Pulmonary artery endothelial cell (primary cell): ENCODE results near the gene RAB37. TPM values are rescaled to one million over a fixed set of nuclear protein-coding genes. Genes with fewer than 3 reads are reported as not detected.

Experiments
- DNase-seq: peaks from one replicate; pipeline ENCODE4 v3.0.0-alpha.2; 2011; ENCODE audit warnings: low read depth, low spot score
- total RNA-seq: library from RNA; depleted of rRNA; stranded (reverse); fragments of >200 nt; gene quantifications from 2 replicates; pipeline ENCODE4 v1.2.3, GENCODE V29; 2014

Gene RAB37
- total RNA-seq, 1 donor from 2014 or later: 0.53 TPM

- no peak for DNase-seq
Observed at GRCh38 chr17:74728033-74728701, 8.9 kb upstream of the RAB37 start.

GRCh38 chr17:74728702-74729075 is 8.4 kb upstream of the RAB37 start:
- DNase-seq: no peak

GRCh38 chr17:74729368-74729767 is 7.7 kb upstream of the RAB37 start:
- no peak for DNase-seq

GRCh38 chr17:74729866-74730265 is 7.2 kb upstream of the RAB37 start:
- no peak for DNase-seq

GRCh38 chr17:74730491-74731346 is 6.3 kb upstream of the RAB37 start:
- DNase-seq: no peak

GRCh38 chr17:74731347-74731605 is 5.8 kb upstream of the RAB37 start:
- DNase-seq: no peak

GRCh38 chr17:74732042-74732867 is 4.8 kb upstream of the RAB37 start:
- DNase-seq: no peak

- DNase-seq: no peak
Observed at GRCh38 chr17:74733365-74734122, 3.5 kb upstream of the RAB37 start.

GRCh38 chr17:74734256-74734655 is 2.8 kb upstream of the RAB37 start:
- DNase-seq: no peak

- DNase-seq: no peak
Observed at GRCh38 chr17:74737299-74738050, 419 bp downstream of the RAB37 start.

GRCh38 chr17:74738051-74738996 is 1.3 kb downstream of the RAB37 start:
- DNase-seq: no peak

GRCh38 chr17:74739227-74739831 is 2.3 kb downstream of the RAB37 start:
- DNase-seq: no peak

GRCh38 chr17:74740173-74740572 is 3.1 kb downstream of the RAB37 start:
- DNase-seq: no peak

GRCh38 chr17:74740641-74741387 is 3.8 kb downstream of the RAB37 start:
- DNase-seq: no peak

GRCh38 chr17:74742153-74742515 is 5.1 kb downstream of the RAB37 start:
- no peak for DNase-seq

GRCh38 chr17:74742978-74743545 is 6.0 kb downstream of the RAB37 start:
- DNase-seq: no peak

GRCh38 chr17:74743755-74744154 is 6.7 kb downstream of the RAB37 start:
- DNase-seq: no peak

GRCh38 chr17:74744349-74744713 is 7.3 kb downstream of the RAB37 start:
- no peak for DNase-seq
